Activated CD4-positive, alpha-beta T cell treated with anti-CD3 and anti-CD28 coated beads for 4 hours (primary cell): ENCODE data around the gene ZNF485.
"Not testable (repeated sequence)": the region's sequence is repeated elsewhere in the genome, so short reads cannot be mapped to it uniquely, and the experiment has no call there.

Source experiments
- DNase-seq, 2 donors: peaks; one replicate each; pipeline ENCODE4 v3.0.0-alpha.2; 2020

ZNF485 gene

DNA sequence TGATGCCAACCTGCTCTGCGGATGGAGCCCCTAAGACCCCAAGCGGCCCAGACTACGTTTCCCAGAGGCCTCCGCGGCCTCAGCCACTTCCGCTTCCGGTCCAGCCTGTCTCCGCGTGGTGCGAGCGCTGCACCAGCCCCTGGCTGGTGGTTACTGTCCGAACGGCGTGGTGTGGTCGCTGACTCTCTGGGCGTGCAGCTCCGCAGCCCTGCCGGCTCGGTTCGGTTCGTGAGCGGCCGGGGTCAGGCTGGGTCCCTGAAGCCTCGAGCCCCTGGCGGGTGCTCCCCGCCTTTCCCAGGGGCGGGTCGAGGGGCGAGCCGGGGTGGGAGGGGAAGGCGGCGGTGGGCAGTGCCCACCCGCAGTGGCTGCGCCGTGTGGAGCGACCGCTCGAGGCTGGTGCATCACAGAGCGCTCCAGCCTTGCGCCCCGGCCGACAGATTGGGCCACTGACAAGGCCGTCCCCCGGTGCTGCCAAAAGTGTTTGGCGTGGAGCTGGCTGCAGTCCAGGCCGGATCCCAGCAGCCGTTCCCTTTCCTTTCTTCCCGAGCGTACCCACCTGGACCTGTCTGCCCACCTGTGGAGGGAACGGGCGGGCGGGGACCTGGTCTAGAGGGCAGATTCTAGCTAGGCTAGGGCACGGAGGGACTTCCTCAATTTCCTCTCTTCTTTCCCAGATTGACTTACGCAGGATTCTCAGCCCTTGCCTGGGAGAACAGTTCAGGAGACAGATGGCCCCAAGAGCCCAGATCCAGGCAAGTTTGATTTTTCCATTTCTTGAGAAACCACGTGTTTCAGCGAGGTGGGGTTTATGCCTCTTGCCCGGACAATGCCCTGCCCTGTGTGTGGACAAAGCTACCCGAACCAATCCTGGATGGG is at the start of gene ZNF485:
Gene ZNF485 (plus strand): TSS at position 116 of the 876 bp plus-strand sequence. CDS start 613 bp downstream, at position 729.
- DNase-seq: peak; percentile 64 to 66

DNA sequence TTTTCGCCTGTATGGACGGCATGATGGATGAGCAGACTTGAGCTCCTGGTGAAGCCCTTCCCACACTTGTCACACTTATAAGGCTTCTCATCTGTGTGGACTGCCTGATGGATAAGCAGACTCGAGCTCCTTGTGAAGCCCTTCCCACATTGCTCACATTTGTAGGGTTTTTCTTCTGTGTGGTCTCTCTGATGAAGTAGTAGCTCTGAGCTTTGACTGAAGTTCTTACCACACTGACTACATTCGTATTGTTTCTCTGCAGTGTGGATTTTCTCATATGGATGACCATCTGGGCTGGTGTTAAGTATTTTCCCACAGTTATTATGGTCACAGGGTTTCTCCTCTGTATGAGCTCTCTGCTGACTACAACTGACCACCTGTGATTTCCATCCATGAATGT is 49.0 kb upstream of the ZNF485 start:
- no peak for DNase-seq

DNA sequence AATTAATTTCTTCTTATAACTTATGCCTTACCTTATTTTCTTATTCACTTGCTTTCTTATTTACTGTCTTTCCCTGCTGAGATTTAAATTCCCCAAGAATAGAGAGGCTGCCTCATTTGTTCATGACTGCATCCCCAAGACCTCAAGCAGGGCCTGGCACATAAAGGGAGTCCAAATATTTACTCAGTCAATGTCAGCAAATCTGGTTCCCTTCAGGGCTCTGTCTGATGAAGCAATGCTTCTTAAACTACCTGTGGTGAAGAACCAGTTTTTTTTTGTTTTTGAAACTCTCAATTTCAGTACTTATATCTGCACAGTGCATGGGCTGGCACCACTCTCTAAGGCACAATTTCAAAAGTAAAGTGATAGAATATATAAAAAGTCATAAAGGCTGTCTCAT is 36.6 kb upstream of the ZNF485 start:
- no peak for DNase-seq

DNA sequence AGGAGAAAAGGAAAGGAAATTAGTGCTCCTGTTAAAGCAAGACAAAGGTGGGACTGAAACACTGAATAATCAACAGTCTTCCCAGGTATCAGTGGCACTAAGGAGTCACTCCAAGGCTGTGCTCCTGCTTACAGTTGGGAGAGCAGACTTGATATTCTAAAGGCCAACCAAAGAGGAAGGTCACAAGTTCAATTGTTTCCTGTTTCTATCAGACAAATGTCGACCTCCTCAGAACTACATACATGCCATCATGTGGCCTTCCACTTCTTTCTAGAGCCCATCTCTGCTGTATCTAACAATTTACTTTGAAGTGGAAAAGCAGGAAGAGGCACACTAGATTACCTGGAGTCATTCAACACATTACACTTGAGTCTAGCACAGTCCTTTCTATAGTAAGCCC is 35.3 kb upstream of the ZNF485 start:
- DNase-seq: no peak

DNA sequence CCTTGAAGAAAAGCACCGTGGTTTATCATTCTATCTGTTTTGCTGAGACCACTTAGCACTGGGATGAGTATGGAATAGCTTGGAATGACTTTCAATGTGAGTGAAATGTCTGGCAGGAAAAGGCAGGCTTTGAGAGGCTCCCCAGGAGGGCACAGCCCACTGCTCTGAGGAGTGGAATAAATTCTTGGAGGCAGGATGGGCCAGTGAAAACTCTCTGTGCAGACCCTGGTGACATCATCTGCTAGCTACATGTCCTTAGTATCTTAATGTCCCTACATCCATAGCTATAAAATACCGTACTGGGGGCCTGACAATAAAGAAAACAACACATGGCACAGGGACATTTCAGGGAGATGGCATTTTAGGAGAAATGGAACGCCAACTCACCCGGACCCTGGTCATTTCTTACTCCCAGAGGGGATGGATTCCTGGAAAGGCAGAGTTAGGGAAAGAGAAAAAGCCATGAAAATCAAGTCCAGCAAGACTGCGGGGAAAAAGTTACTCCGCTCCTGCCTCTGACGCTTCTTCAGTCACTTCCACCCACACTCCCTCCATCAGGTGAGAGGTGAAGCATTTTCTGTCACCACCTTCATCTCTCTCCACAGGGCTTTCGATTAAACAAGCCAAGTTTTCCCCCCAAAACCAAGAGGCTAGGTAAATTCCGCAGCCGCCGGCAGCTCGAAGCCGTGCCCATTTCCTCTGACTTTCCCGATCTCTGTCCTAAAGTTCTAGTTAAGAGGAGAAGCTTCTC is 32.8 kb upstream of the ZNF485 start:
- peak in 1 of 2 donors; percentile 18 for DNase-seq

DNA sequence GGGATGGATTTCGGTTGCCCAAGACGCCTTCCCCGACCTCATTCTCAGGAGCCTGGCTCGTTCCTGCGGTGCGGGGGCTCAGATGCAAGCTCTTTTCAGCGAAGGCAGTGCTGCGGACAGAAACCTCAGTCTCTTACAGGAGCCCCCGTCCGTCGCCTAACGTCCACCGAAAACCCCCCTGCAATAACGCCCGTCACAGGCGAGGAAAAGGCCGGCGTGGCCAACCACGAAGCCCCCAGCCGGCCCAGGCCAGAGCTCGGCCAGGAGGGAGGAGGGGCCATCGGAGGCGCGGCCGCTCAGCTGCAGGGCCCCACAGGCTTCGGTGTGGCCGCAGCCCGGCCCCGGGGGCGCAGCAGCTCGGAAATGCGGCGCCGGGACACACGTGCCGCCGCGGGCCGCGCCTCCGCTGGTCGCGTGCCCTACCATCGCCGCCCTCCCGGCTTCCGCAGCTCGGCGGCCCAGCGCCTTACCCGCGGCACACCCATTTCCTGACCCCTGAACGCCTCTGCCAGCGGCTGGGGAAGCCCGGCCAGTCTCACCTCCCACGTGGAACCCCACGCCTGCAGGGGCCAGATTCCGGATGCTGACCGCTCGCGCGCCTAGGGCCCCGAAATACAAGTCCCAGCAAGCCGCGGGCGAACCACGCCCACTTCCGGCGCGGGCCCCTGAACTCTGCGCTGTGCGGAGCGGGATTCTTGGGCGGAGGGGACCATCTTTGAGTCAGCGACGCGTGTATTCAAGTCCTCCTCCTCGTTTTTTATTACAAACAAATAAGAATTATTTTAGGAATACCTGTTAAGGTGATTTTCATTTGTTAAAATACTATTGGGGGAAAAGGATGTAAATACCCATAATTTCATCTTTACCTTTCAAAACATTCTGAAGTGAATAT is 32.0 kb upstream of the ZNF485 start, which contains the start of gene ZNF239:
Gene ZNF239 (minus strand): TSS at position 616 of the 892 bp plus-strand sequence. CDS start 16,537 bp downstream, outside the sequence.
- peak; percentile 82 to 83 for DNase-seq

DNA sequence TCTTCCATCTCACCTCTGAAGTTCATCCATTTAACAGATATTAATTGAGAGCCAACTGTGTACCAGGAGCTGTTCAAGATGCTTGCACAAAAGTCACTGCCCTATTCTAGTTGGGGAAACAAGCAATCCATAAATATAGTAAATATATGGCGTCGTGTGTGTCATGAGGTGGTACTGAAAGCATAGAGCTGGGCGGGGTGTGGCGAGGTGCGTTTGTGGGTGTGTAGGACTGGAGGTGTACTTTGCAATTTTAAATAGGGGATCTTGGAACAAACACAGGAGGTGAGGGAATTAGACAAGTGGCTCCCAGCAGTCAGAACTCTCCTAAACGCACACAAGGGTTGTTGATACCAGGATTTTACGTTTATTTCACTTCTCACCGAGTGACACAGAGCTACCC is 31.3 kb upstream of the ZNF485 start:
- no peak for DNase-seq

DNA sequence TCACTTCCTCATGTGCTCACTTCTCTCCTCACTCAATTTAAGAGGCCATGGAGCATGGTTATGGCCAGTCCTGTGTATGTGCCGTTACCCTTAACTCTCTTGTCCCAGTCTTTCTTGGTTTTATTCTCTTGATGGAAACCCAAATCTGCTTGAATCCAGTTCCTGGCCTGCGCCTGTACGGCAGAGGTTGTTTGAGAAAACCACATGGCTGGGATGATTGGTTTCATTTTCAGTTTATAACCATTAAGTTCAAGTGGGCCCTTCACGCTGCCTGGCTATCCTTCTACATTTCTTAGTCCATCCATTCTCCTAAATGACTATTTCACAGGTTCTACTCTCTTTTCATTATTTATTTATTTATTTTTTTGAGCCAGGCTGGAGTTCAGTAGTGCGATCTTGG is 30.2 kb upstream of the ZNF485 start:
- DNase-seq: no peak

DNA sequence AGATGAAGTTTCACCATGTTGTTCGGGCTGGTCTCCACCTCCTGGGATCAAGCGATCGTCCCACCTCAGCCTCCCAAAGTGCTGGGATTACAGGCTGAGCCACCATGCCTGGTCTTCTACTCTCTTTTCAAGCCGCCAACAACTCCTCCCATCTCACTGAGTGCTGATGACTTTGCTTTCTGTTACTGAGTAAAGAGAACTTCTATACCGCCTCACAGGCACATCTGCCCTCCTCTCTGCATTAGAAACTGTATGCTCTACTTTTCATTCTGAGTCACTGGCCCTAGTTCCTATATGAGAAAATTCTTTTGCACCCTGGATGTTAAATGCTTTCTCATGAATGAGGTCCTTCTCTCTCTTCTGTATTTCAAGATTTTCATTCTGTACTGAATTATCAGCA is 29.7 kb upstream of the ZNF485 start:
- DNase-seq: no peak

DNA sequence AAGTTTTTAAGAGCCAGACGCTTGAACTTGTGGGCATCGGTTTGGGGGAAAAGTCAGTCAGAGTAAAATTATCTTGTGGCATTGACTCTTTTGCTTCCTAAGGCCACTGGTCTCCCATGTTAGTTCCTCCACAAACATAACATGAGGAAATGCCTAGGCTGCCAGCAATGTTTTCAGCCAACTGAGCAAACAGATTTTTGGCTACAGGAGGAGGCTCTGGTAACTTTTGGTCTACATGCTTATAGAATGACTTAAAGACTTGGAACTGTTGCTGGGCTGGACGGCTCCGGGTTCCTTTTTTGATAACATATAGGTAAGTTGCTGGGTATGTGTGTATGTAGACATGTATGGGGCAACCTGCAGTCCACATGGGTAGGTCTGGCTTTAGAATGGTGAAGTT is 22.2 kb upstream of the ZNF485 start:
- DNase-seq: no peak

DNA sequence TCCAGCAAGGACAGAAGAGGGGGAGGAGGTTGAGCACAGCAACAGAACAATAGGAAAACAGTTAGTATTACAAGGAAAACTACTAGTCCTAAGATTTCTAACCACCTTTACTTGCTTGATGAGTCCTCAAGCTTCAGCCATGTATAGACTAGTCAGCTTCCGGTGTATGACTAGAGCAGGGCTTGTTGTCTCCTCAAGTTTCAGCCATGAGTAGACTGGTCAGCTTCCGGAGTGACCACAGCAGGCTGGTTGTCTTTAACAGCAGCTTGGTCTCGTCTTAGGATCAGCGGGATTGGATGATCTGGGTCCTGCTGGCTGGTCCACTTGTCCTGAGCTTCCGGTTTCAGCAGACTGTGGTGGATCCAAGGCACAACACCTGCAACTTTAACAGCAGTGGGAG is 21.2 kb upstream of the ZNF485 start:
- no peak for DNase-seq

DNA sequence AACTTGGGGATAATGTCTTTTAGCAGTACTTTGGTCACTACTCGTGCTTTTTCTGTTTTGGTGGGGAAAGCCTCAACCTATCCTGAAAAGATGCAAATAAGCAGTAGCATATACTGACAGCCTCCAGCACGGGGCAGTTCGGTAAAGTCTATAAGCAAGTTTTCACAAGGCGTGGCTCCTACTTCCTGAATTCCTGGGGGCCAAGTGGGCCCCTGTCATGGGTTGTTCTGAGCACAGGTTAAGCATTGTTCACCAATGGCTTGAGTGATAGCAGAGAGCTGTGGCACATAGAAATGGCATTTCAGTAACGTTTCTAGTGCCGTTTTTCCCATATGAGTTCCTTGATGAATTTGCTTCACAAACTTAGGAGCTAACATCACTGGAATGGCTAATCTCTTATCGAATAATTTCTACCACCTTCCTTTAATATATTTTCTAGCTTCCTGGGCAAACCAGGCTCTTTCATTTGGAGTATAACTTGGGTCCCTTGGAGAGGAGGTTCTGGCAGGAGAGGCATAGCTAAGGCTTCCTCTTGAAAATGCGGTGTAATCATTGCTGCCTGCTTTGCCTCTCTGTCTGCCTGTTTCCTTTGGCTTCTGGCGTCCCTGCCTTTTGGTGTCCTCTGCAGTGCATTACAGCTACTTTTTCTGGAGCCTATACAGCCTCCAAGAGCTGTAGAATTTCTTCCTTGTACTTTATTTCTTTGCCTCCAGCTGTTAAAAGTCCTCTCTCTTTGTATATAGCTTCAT is 20.1 kb upstream of the ZNF485 start:
- no peak for DNase-seq

DNA sequence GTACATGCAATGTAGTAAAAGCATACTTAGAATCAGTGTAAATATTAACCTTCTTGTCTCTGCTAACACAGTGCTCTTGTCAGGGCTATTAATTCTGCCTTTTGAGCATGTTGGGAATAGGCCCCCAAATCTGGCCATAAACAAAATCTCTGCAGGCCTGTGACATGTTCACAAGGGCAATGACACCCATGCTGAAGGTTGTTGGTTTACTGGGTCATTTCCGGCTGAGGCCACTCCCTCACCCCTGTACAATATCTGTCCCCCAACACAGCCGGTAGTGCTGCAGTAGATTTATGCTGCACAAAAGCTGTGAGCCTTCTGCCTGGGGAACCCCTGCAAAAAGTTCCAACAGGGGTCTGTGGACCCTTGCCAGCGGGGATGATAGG is 19.5 kb upstream of the ZNF485 start:
- not testable (repeated sequence) for DNase-seq

DNA sequence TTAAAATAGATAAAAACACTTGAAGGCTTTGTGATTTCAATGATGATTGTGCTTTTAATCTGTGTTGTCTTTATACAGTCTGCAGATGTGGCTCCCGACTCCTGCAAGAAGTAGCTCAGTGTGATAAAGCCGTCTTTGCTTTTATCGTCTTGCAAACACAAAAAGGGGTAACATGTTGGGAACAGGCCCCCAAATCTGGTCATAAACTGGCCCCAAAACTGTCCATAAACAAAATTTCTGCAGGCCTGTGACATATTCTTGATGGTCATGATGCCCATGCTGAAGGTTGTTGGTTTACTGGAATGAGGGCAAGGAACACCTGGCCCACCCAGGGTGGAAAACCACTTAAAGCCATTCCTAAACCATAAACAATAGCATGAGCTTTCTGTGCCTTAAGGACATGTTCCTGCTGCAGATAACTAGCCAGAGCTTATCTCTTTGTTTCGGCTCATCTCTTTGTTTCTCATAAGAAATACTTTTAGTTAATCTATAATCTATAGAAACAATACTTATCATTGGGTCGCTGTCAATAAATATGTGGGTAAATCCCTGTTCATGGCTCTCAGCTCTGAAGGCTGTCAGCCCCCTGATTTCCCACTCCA is 14.8 kb upstream of the ZNF485 start:
- DNase-seq: no peak

DNA sequence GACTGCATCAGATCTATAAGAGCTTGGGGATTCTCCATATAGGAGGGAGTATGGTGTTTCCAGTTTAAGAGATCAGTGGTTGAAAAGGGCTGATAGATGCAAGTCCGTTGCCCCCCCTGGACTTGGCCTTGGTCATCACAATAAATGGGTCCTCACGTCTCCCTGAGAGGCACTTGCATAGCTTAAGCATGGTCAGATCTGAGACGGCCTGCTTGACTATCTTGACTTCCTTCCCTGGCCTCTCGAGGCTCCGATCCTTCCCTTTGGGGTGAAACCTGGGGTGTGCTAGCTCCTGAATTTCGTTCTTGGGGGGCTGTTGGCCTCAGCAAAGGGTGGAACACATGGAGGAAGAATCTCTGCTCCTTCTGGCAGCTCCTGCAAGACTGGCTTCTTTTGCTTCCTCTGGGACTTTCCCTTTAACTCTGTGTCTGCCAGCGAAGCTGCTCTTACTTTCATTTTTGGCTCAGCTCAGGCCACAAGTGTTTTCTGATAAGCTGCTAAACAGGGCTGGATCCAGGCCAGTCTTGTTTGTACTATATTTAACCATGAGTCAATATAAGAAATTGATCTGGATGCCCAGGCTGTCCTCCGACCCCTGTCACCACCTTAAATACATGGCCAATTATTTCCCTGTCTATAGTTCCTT is 11.2 kb upstream of the ZNF485 start:
- peak in 1 of 2 donors; percentile 32 for DNase-seq

DNA sequence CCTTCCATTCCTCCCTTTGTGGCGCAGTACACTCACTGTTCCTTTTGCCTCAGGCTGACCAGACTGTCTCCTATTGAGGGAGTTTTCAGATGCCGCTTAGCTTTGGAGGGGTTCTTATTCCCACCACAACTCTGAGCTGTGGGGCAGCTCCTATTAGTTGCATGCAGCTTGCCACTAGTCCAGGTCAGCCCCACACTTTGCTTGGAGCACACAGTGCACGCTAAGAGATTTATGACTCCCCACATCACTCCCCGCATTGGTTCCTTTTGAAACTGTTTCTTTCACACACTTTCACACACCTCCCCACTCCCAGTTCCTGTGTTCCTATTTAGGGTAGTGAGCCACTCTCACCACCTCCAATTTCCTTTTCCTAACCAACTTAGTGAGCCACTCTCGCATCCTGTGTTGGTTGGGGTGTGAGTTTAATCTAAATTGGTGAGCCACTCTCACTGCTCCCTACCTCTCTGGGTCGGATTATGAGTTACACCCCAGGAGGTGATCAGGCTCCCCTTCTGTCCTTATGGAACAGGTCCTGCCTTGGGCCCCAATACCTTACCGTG is 10.4 kb upstream of the ZNF485 start:
- no peak for DNase-seq

DNA sequence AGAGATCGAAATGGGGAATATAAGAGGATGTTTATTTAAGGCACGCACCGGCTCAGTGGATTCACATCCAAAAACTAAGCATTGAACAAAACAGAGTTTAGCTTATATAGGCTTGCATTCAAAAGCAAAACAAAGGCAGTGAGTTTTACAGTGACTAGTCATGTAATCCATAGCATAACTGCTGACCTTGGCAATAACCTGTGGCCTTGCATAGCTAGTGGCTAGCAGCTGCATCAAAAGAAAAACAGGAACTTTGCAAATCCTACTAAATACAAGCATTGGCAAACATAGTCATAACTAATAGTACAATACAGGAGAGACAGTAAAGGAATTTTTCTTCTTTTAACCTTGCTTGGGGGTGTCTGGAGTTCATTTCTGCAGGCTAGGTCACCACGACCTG is 9.7 kb upstream of the ZNF485 start:
- DNase-seq: no peak

DNA sequence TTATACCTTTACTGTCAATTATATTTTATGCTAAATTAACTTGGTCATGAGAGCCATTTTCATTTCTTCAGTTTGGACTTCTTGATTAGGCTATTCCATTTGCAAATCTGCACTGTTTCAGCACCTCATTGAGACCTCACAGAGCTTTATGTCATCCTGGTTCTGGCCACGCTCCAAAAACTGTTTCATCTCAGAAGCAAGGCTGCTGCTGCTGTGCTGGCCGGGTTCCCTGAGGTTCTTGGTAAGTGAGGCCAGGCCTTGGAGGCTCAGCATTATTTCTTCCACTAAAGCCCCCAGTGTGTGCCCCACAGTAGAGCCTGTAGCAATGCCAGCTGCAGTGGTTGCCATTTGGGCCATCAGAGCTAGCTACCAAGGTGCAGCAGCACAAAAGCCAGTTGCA is 7.8 kb upstream of the ZNF485 start:
- DNase-seq: no peak

DNA sequence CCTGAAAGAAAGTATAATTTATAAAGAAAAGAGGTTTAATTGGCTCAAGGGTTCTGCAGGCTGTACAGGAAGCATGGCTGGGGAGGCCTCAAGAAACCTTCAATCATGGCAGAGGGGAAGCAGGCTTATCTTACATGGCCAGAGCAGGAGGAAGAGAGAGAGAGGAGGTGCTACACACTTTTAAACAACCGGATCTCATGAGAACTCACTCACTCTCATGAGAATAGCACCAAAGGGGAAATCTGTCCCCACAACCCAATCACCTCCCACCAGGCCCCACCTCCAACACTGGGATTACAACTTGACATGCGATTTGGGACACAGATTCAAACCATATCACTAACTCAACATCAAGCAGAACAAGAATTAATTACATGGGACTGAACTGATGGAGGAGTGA is 6.9 kb upstream of the ZNF485 start:
- no peak for DNase-seq

DNA sequence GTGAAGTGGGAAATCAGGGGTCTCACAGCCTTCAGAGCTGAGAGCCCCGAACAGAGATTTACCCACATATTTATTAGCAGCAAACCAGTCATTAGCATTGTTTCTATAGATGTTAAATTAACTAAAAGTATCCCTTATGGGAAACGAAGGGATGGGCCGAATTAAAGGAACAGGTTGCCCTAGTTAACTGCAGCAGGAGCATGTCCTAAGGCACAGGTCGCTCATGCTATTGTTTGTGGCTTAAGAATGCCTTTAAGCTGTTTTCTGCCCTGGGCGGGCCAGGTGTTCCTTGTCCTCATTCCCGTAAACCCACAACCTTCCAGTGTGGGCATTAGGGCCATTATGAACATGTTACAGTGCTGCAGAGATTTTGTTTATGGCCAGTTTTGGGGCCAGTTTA is 4.7 kb upstream of the ZNF485 start:
- not testable (repeated sequence) for DNase-seq

DNA sequence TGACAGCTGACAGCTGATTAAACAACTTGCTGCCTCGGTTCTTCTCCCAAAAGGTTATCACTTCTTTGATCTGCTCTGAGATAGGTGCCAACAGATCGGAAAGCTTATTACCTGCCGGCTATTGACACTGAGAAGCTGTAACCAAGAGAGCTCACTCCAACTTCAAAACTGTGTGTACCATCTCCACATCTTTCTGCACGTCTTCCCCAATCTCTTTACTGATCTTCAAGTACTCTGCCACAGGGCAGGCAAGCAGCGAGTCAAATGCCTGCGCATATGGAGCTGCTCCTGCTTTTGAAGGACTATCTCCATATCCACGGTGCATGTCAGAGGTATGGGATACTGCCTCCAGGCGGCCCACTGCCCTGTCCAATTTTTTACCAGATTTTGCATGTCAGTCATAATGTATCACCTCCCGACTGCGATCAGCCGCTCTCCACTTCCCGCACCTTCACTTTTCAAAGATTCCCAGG is 352 bp upstream of the ZNF485 start:
- DNase-seq: no peak
